Epithelial cell of proximal tubule (primary cell): ENCODE results near the gene RNF180. TPM values are rescaled to one million over a fixed set of nuclear protein-coding genes. Genes with fewer than 3 reads are reported as not detected.

Experiments
- DNase-seq: peaks from one replicate; pipeline ENCODE4 v3.0.0-alpha.2; 2011; ENCODE audit warnings: low read depth
- H3K4me3 ChIP-seq: 2 replicates; pipeline ENCODE4 v1.5.1; 2011; ENCODE audit warnings: low read depth, mild to moderate bottlenecking, low read length
- total RNA-seq: library from RNA; depleted of rRNA; stranded (reverse); fragments of >200 nt; gene quantifications from 2 replicates; pipeline ENCODE4 v1.2.3, GENCODE V29; 2015
- TF ChIP-seq, protein P1 (sequence below): conservative IDR thresholded peaks from 2 replicates; pipeline ENCODE4 v1.5.1; 2012; ENCODE audit warnings: low read depth, mild to moderate bottlenecking, low read length

RNF180 gene
- total RNA-seq, 1 donor from 2014 or later, result 4.6 TPM

GRCh38 chr5:64147379-64147778, 18.3 kb upstream of the RNF180 start:
- no peak overlapping the region for H3K4me3 ChIP-seq
- TF ChIP-seq, protein P1, sequence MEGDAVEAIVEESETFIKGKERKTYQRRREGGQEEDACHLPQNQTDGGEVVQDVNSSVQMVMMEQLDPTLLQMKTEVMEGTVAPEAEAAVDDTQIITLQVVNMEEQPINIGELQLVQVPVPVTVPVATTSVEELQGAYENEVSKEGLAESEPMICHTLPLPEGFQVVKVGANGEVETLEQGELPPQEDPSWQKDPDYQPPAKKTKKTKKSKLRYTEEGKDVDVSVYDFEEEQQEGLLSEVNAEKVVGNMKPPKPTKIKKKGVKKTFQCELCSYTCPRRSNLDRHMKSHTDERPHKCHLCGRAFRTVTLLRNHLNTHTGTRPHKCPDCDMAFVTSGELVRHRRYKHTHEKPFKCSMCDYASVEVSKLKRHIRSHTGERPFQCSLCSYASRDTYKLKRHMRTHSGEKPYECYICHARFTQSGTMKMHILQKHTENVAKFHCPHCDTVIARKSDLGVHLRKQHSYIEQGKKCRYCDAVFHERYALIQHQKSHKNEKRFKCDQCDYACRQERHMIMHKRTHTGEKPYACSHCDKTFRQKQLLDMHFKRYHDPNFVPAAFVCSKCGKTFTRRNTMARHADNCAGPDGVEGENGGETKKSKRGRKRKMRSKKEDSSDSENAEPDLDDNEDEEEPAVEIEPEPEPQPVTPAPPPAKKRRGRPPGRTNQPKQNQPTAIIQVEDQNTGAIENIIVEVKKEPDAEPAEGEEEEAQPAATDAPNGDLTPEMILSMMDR, result no peak
- no peak for DNase-seq

DNA sequence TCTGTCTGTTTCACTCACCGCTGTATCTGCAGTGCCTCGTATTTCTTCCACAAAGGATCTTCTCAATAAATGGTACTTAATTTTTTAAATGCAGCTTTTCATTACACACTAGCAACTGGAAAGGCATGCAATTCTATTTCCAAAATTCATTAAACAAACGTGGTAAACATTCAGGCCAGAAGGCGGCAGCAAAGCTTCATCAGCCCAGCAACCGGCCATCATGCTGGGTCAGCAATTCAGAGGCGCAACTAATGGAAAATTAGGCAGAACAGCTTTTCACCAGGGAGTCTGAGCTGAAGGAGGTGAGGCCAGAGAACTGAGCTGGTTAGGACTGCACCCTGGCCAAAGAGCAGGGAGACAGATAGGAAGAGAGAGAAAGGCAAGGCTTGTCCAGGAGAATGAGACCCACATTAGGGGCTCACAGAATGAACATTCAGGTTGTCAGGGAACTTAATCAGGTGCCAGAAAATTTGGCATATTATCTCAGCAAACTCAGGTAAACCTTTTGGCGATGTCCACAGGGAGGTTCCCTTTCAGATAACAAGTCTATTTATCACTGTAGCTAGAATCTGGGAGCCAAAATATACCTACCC, 17.7 kb upstream of the RNF180 start:
- TF ChIP-seq, protein P1, result peak; percentile 73
- H3K4me3 ChIP-seq, result no peak overlapping the region
- no peak for DNase-seq

GRCh38 chr5:64149268-64149667, 16.4 kb upstream of the RNF180 start:
- no peak overlapping the region for H3K4me3 ChIP-seq
- DNase-seq, result no peak
- TF ChIP-seq, protein P1, result peak; percentile 13

DNA sequence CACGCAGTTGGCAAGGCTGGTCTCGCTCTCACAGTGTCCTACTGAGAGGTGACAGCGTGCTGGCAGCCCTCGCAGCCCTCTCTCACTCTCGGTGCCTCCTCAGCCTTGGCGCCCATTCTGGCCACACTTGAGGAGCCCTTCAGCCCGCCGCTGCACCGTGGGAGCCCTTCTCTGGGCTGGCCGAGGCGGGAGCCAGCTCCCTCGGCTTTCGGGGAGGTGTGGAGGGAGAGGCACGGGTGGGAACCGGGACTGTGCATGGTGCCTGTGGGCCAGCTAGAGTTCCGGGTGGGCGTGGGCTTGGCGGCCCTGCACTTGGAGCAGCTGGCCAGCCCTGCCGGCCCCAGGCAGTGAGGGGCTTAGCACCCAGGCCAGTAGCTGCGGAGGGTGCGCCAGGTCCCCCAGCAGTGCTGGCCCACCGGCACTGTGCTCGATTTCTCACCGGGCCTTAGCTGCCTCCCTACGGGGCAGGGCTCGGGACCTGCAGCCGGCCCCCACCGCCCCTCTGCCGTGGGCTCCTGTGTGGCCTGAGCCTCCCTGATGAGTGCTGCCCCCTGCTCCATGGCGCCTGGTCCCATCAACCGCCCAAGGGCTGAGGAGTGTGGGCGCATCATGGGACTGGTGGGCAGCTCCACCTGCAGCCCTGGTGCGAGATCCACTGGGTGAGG, 15.7 kb upstream of the RNF180 start:
- no peak for DNase-seq
- TF ChIP-seq, protein P1, result no peak
- no peak overlapping the region for H3K4me3 ChIP-seq

GRCh38 chr5:64156261-64156660, 9.4 kb upstream of the RNF180 start:
- TF ChIP-seq, protein P1, result no peak
- no peak overlapping the region for H3K4me3 ChIP-seq
- no peak for DNase-seq

DNA sequence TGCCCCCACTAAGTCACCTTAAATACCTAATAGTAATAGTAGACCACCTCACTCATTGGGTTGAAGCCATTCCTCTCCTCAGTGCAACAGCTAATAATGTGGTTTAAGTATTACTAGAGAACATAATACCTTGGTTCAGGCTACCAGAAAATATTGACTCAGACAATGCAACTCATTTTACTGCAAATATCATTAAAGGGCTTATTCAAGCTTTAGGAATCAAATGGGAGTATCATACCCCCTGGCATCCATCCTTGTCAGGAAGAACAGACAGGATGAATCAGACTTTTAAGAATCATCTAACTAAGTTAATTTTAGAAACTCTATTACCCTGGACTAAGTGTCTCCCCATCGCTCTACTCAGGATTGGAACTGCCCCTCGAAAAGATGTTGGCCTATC, 6.8 kb upstream of the RNF180 start:
- no peak for DNase-seq
- TF ChIP-seq, protein P1, result no peak
- no peak overlapping the region for H3K4me3 ChIP-seq

DNA sequence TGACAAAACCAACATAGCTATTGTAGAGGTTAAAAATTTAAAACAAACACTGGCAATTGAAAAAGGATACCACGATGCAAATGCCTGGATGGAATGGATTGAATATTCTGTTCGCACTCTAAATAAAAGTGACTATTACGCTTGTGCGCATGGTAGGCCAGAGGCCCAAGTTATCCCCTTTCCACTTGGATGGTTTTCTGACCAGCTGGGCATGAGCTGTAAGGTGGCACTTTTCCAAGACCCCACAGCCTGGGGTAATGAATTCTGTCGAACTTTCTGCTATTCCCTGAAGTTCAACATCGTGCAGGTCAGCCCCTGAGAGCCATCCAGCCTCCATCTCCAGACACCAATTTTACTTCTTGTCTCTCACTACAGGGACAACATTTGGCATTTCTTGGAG, 5.4 kb upstream of the RNF180 start:
- TF ChIP-seq, protein P1, result no peak
- H3K4me3 ChIP-seq, result no peak overlapping the region
- DNase-seq, result no peak
